A673 (cell line): Measurements from ENCODE around the gene CXorf38. TPM values are rescaled to one million over a fixed set of nuclear protein-coding genes. Genes with fewer than 3 reads are reported as not detected.

Source experiments
- BruUV-seq: library from RNA; stranded (reverse); fragments of 400-500 nt; replicated peaks from 2 replicates; lab custom pipeline; 2021; lab: Mats Ljungman, UMichigan
- CTCF ChIA-PET: fragments of 300-600 bp; sonication (Branson Sonifier 250); formaldehyde crosslinking; loops from one replicate; lab custom pipeline; 2022; ENCODE audit warnings: antibody characterized with exemption; lab: Charles Lee
- POLR2A ChIA-PET: fragments of 300-600 bp; sonication (Branson Sonifier 250); formaldehyde crosslinking; loops from one replicate; lab custom pipeline; 2022; ENCODE audit warnings: antibody characterized with exemption; ENCODE audit not compliant: low non-redundant PET; lab: Charles Lee
- DNase-seq: peaks from one replicate; pipeline ENCODE4 v3.0.0-alpha.2; 2015; ENCODE audit warnings: low spot score
- H3K27ac ChIP-seq: fragments of 200-600 bp; sonication (generic); 2 replicates; pipeline ENCODE4 v1.5.1; 2016; ENCODE audit warnings: mixed run types, low read depth, mild to moderate bottlenecking, mixed read lengths, antibody characterized with exemption, low read length; ENCODE audit not compliant: poor library complexity, severe bottlenecking
- H3K27me3 ChIP-seq: fragments of 200-600 bp; sonication (generic); replicated peaks from 2 replicates; pipeline ENCODE4 v1.6.1; 2017; ENCODE audit warnings: mixed run types, low read depth, mild to moderate bottlenecking, mixed read lengths, antibody characterized with exemption, low read length; ENCODE audit not compliant: insufficient read depth, poor library complexity
- H3K36me3 ChIP-seq: fragments of 200-600 bp; sonication (generic); 2 replicates; pipeline ENCODE4 v1.6.1; 2016; ENCODE audit warnings: mixed run types, mild to moderate bottlenecking, mixed read lengths, antibody characterized with exemption, low read length; ENCODE audit not compliant: insufficient read depth, poor library complexity, severe bottlenecking
- H3K4me1 ChIP-seq: fragments of 200-600 bp; sonication (generic); 2 replicates; pipeline ENCODE4 v1.6.1; 2017; ENCODE audit warnings: mixed run types, mild to moderate bottlenecking, mixed read lengths, antibody characterized with exemption, low read length; ENCODE audit not compliant: insufficient read depth, poor library complexity, severe bottlenecking
- H3K4me3 ChIP-seq: fragments of 200-600 bp; sonication (generic); 2 replicates; pipeline ENCODE4 v1.5.1; 2016; ENCODE audit warnings: low read depth, mixed run types, mild to moderate bottlenecking, mixed read lengths, low read length; ENCODE audit not compliant: poor library complexity, severe bottlenecking
- H3K9me3 ChIP-seq: fragments of 200-600 bp; sonication (generic); 2 replicates; pipeline ENCODE4 v1.6.1; 2016; ENCODE audit warnings: mixed run types, low read depth, mild to moderate bottlenecking, mixed read lengths, antibody characterized with exemption, low read length; ENCODE audit not compliant: poor library complexity, severe bottlenecking
- CTCF ChIP-seq: fragments of 300-800, 200-600 bp; sonication (generic); conservative IDR thresholded peaks from 2 replicates; pipeline ENCODE4 v1.5.1; 2017; ENCODE audit warnings: low read depth, mild to moderate bottlenecking, antibody characterized with exemption, low read length, moderate library complexity, mixed read lengths
- EZH2 ChIP-seq: fragments of 200-600 bp; sonication (generic); IDR thresholded peaks from 2 replicates; pipeline ENCODE4 v1.6.1; 2017; ENCODE audit warnings: borderline replicate concordance, low read depth, mild to moderate bottlenecking, mixed read lengths, antibody characterized with exemption, low read length; ENCODE audit not compliant: poor library complexity, severe bottlenecking
- intact Hi-C: fragments of 100-400 bp; cut with micrococcal nuclease; formaldehyde crosslinking; loops from one replicate; pipeline ENCODE4 v1.10.0; 2022; ENCODE audit not compliant: unreplicated experiment
- total RNA-seq: library from RNA; stranded (reverse); gene quantifications from 2 replicates; pipeline ENCODE4 v1.2.3, GENCODE V29; 2021

Gene CXorf38
- total RNA-seq, 1 experiment from 2014 or later = 8.1 TPM

GRCh38 chrX:40687169-40687568 lies 39.8 kb upstream of the CXorf38 start:
- BruUV-seq = no TSS peak
- ChIA-PET CTCF (interaction anchor here (0.6 kb wide), 1 partner anchor 107 kb away, joined by 8 read pairs; no protein-coding TSS in a partner anchor), POLR2A (no interaction called here)
- no peak overlapping the region for H3K4me3 ChIP-seq
- H3K9me3 ChIP-seq = no peaks in the 10 kb centered on the region
- no peaks in the 10 kb centered on the region for H3K4me1 ChIP-seq
- intact Hi-C loops = no loop called here
- no peak overlapping the region for H3K27ac ChIP-seq
- no peak for DNase-seq
- TF ChIP-seq CTCF (no peak), EZH2 (no peak)
- peaks cover 6% of the 10 kb centered on the region for H3K36me3 ChIP-seq
- H3K27me3 ChIP-seq = no peaks in the 10 kb centered on the region

GRCh38 chrX:40685362-40685918 lies 38.1 kb upstream of the CXorf38 start:
- no peak overlapping the region for H3K27ac ChIP-seq
- POLR2A ChIA-PET = no interaction called here
- intact Hi-C loops = no loop called here
- TF ChIP-seq CTCF (no peak), EZH2 (no peak)
- DNase-seq = no peak
- no TSS peak for BruUV-seq
- H3K9me3 ChIP-seq = no peaks in the 10 kb centered on the region
- H3K4me3 ChIP-seq = no peak overlapping the region
- CTCF ChIA-PET = no interaction called here
- peaks cover 11% of the 10 kb centered on the region for H3K36me3 ChIP-seq
- H3K27me3 ChIP-seq = no peaks in the 10 kb centered on the region
- no peaks in the 10 kb centered on the region for H3K4me1 ChIP-seq

GRCh38 chrX:40684092-40684491 lies 36.7 kb upstream of the CXorf38 start:
- no peak for TF ChIP-seq CTCF
- no peak for TF ChIP-seq EZH2
- Histone ChIP-seq H3K4me3 (no peak overlapping the region), H3K27me3 (no peaks in the 10 kb centered on the region), H3K36me3 (peaks cover 11% of the 10 kb centered on the region), H3K9me3 (no peaks in the 10 kb centered on the region), H3K27ac (no peak overlapping the region), H3K4me1 (no peaks in the 10 kb centered on the region)
- DNase-seq = no peak
- intact Hi-C loops = no loop called here
- CTCF ChIA-PET = no interaction called here
- POLR2A ChIA-PET = no interaction called here
- BruUV-seq = no TSS peak
